ENCODE data around the gene CHD5.

- TF ChIP-seq MXI1 (conservative IDR thresholded peaks at IDR 0.05; ENCODE audit: poor library complexity, severe bottlenecking), result no peak
- TF ChIP-seq CTCF (IDR thresholded peaks at IDR 0.05; ENCODE audit: poor library complexity, severe bottlenecking), result no peak
- no peak for TF ChIP-seq REST (IDR thresholded peaks at IDR 0.05; ENCODE audit: borderline replicate concordance)
These were observed 56.3 kb downstream of the CHD5 start for GRCh38 chr1:6123816-6124215.

Data from neural cell (in vitro differentiated cells).